Stimulated activated CD8-positive, alpha-beta memory T cell treated with anti-CD3 and anti-CD28 coated beads, Interleukin-15, amount 100 ng/mL, for 48 hours (primary cell): Measurements from ENCODE around the gene PRAMEF11.
"Not testable (repeated sequence)": the region's sequence is repeated elsewhere in the genome, so short reads cannot be mapped to it uniquely, and the experiment has no call there.

ENCODE experiments used
- DNase-seq, 2 donors: peaks; one replicate each; pipeline ENCODE4 v3.0.0-alpha.2; 2020; ENCODE audit warnings: low read depth in 2 of 2

The PRAMEF11 gene

GRCh38 chr1:12831310-12831709, at the start of gene PRAMEF11:
TSS of gene PRAMEF11 (minus strand) at chr1:12831410. CDS start at chr1:12828789, 2,621 bp downstream.
- DNase-seq: not testable (repeated sequence)

- not testable (repeated sequence) for DNase-seq
Measured at GRCh38 chr1:12878453-12878852, 47.2 kb upstream of the PRAMEF11 start.

- DNase-seq: not testable (repeated sequence)
Measured at GRCh38 chr1:12863131-12863880, 32.1 kb upstream of the PRAMEF11 start.

- not testable (repeated sequence) for DNase-seq
Measured at GRCh38 chr1:12856786-12857185, 25.6 kb upstream of the PRAMEF11 start, which contains the start of gene PRAMEF2. TSS of gene PRAMEF2 (plus strand) at chr1:12857086. CDS start at chr1:12859010, 1,924 bp downstream.

- DNase-seq: no peak
Measured at GRCh38 chr1:12851779-12852178, 20.6 kb upstream of the PRAMEF11 start.

GRCh38 chr1:12848620-12849019, 17.4 kb upstream of the PRAMEF11 start, which contains the start of gene HNRNPCL1:
TSS of gene HNRNPCL1 (minus strand) at chr1:12848720. CDS start at chr1:12848289, 431 bp downstream.
- not testable (repeated sequence) for DNase-seq

- DNase-seq: not testable (repeated sequence)
Measured at GRCh38 chr1:12833251-12833650, 2.0 kb upstream of the PRAMEF11 start.

- DNase-seq: not testable (repeated sequence)
Measured at GRCh38 chr1:12819061-12819460, 12.1 kb downstream of the PRAMEF11 start.

- no peak for DNase-seq
Measured at GRCh38 chr1:12811409-12811784, 19.8 kb downstream of the PRAMEF11 start.

- no peak for DNase-seq
Measured at GRCh38 chr1:12810691-12811408, 20.4 kb downstream of the PRAMEF11 start.

- DNase-seq: no peak
Measured at GRCh38 chr1:12809933-12810332, 21.3 kb downstream of the PRAMEF11 start.

GRCh38 chr1:12799730-12800129, 31.5 kb downstream of the PRAMEF11 start:
- DNase-seq: no peak

GRCh38 chr1:12798911-12799310, 32.3 kb downstream of the PRAMEF11 start:
- no peak for DNase-seq

- DNase-seq: not testable (repeated sequence)
Measured at GRCh38 chr1:12791097-12791496, 40.1 kb downstream of the PRAMEF11 start, which contains the start of gene PRAMEF1. TSS of gene PRAMEF1 (plus strand) at chr1:12791397. CDS start at chr1:12793228, 1,831 bp downstream.

- DNase-seq: not testable (repeated sequence)
Measured at GRCh38 chr1:12784729-12785128, 46.5 kb downstream of the PRAMEF11 start.

- DNase-seq: not testable (repeated sequence)
Measured at GRCh38 chr1:12783783-12784182, 47.4 kb downstream of the PRAMEF11 start.

- DNase-seq: not testable (repeated sequence)
Measured at GRCh38 chr1:12781488-12781887, 49.7 kb downstream of the PRAMEF11 start.

- DNase-seq: no peak
Measured at GRCh38 chr1:12778907-12779306, 52.3 kb downstream of the PRAMEF11 start.

- no peak for DNase-seq
Measured at GRCh38 chr1:12778061-12778460, 53.1 kb downstream of the PRAMEF11 start.

GRCh38 chr1:12776801-12777557, 54.2 kb downstream of the PRAMEF11 start:
- no peak for DNase-seq

GRCh38 chr1:12775443-12775842, 55.8 kb downstream of the PRAMEF11 start:
- no peak for DNase-seq
